PFSK-1 (cell line): ENCODE measurements around the gene EVA1B.

Experiments used
- FOXP2 ChIP-seq: optimal IDR thresholded peaks from 2 replicates; pipeline ENCODE3; 2011; ENCODE audit warnings: borderline replicate concordance, control low read depth, inconsistent platforms; ENCODE audit not compliant: insufficient read depth; ENCODE audit errors: extremely low read length, extremely low read depth
- POLR2AphosphoS5 ChIP-seq: IDR thresholded peaks from 2 replicates; pipeline ENCODE4 v1.6.1; 2012; ENCODE audit warnings: low read depth, mild to moderate bottlenecking, control low read depth, low read length, moderate library complexity
- REST ChIP-seq, 2 experiments: IDR thresholded peaks; 2 replicates each; pipeline versions ENCODE4 v1.6.1 to v1.8.0; 2011 to 2012; ENCODE audit warnings: low read depth in 2 of 2, low read length in 2 of 2, control low read depth in 1 of 2, inconsistent platforms in 1 of 2, mild to moderate bottlenecking in 1 of 2, moderate library complexity in 1 of 2; ENCODE audit not compliant: insufficient read depth in 1 of 2
- SIN3A ChIP-seq: IDR thresholded peaks from 2 replicates; pipeline ENCODE4 v1.6.1; 2012; ENCODE audit warnings: mild to moderate bottlenecking, low read length, moderate library complexity, borderline replicate concordance; ENCODE audit not compliant: insufficient read depth
- TAF1 ChIP-seq: IDR thresholded peaks from 2 replicates; pipeline ENCODE4 v1.6.1; 2012; ENCODE audit warnings: low read length, control low read depth, borderline replicate concordance; ENCODE audit not compliant: insufficient read depth

Gene EVA1B

GRCh38 chr1:36307601-36308330 lies 15.7 kb downstream of the EVA1B start:
- TF ChIP-seq REST (IDR thresholded peaks at IDR 0.05; ENCODE audit: insufficient read depth in 1 of 2, low read depth in 2 of 2, low read length in 2 of 2), result no peak
- no peak for TF ChIP-seq TAF1
- TF ChIP-seq FOXP2, result no peak
- no peak for TF ChIP-seq SIN3A
- no peak for TF ChIP-seq POLR2AphosphoS5

- TF ChIP-seq REST (IDR thresholded peaks at IDR 0.05; ENCODE audit: insufficient read depth in 1 of 2, low read depth in 2 of 2, low read length in 2 of 2) (no peak), FOXP2 (no peak), TAF1 (no peak), SIN3A (no peak), POLR2AphosphoS5 (peak; percentile 90)
Measured at GRCh38 chr1:36306902-36307456, 16.5 kb downstream of the EVA1B start.

GRCh38 chr1:36306210-36306901 lies 17.1 kb downstream of the EVA1B start, which contains the start of gene SH3D21:
TSS of gene SH3D21 (plus strand) at chr1:36306368. CDS start at chr1:36306421, 53 bp downstream.
- no peak for TF ChIP-seq REST (IDR thresholded peaks at IDR 0.05; ENCODE audit: insufficient read depth in 1 of 2, low read depth in 2 of 2, low read length in 2 of 2)
- TF ChIP-seq SIN3A, result no peak
- TF ChIP-seq TAF1, result no peak
- 0 out of 2 replicates have a peak, but pooled peaks have one; percentile 10 for TF ChIP-seq POLR2AphosphoS5
- TF ChIP-seq FOXP2, result no peak

GRCh38 chr1:36305915-36306209 lies 17.6 kb downstream of the EVA1B start:
- TF ChIP-seq FOXP2, result no peak
- TF ChIP-seq TAF1, result no peak
- TF ChIP-seq SIN3A, result no peak
- TF ChIP-seq POLR2AphosphoS5, result 0 out of 2 replicates have a peak, but pooled peaks have one; percentile 7
- no peak for TF ChIP-seq REST (IDR thresholded peaks at IDR 0.05; ENCODE audit: insufficient read depth in 1 of 2, low read depth in 2 of 2, low read length in 2 of 2)
